Glutamatergic neuron (in vitro differentiated cells): ENCODE measurements around the gene CDC25A. TPM values are rescaled to one million over a fixed set of nuclear protein-coding genes. Genes with fewer than 3 reads are reported as not detected.

Experiments
- DNase-seq: peaks from one replicate; pipeline ENCODE4 v3.0.0; 2022
- H3K27ac Mint-ChIP-seq: one replicate; pipeline ENCODE4 v1.8.0; 2020; ENCODE audit warnings: mild to moderate bottlenecking, mixed read lengths, inconsistent platforms; ENCODE audit not compliant: unreplicated experiment
- H3K27me3 Mint-ChIP-seq: one replicate; pipeline ENCODE4 v1.8.0; 2020; ENCODE audit warnings: mild to moderate bottlenecking, moderate library complexity, mixed read lengths, inconsistent platforms; ENCODE audit not compliant: unreplicated experiment
- H3K36me3 Mint-ChIP-seq: one replicate; pipeline ENCODE4 v1.8.0; 2020; ENCODE audit warnings: mild to moderate bottlenecking, mixed read lengths, inconsistent platforms; ENCODE audit not compliant: unreplicated experiment
- H3K4me1 Mint-ChIP-seq: one replicate; pipeline ENCODE4 v1.8.0; 2020; ENCODE audit warnings: mild to moderate bottlenecking, low read depth, mixed read lengths, inconsistent platforms; ENCODE audit not compliant: unreplicated experiment
- H3K4me3 Mint-ChIP-seq: one replicate; pipeline ENCODE4 v1.8.0; 2020; ENCODE audit warnings: mild to moderate bottlenecking, mixed read lengths, inconsistent platforms; ENCODE audit not compliant: unreplicated experiment
- H3K9me3 Mint-ChIP-seq: one replicate; pipeline ENCODE4 v1.8.0; 2020; ENCODE audit warnings: mild to moderate bottlenecking, moderate library complexity, mixed read lengths, inconsistent platforms; ENCODE audit not compliant: unreplicated experiment
- total RNA-seq: library from RNA; stranded (reverse); fragmentation: NEBNext Ultra II Directional; extraction: Animal tissue kit (Norgen Biotek cat#: 25700); gene quantifications from one replicate; pipeline ENCODE4 v1.2.1, GENCODE V29; 2021; ENCODE audit not compliant: unreplicated experiment
- TF ChIP-seq, protein P1 (sequence below): fragments of 200-600 bp; sonication (generic); IDR thresholded peaks from one replicate; pipeline ENCODE4 v1.5.0; 2021; ENCODE audit not compliant: partially characterized antibody, unreplicated experiment

The CDC25A gene
- total RNA-seq, 1 donor from 2014 or later: 11.8 TPM

DNA sequence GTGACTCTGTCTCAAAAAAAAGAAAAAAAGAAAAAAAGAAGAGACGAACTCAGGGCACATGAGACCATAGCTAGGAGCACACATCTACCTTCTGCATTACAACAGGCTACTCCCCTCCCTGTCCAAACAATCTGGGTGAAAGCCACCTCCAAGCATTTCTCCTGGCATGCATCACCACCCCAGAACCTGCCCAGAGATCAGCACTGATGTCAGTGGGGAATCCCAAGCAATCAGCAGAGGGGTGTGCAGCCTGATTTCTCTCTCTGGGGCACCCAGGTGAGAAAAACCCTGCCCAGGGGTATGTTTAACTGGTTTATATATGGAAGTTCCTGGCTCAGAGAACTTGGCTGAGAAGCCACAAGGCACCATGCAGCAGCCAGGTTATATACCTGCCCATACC, 59.4 kb downstream of the CDC25A start:
- Mint-ChIP-seq H3K4me3 (no peak overlapping the region), H3K27me3 (peaks cover 2% of the 10 kb centered on the region), H3K36me3 (no peaks in the 10 kb centered on the region), H3K4me1 (no peaks in the 10 kb centered on the region), H3K9me3 (no peaks in the 10 kb centered on the region), H3K27ac (no peak overlapping the region)
- no peak for DNase-seq
- TF ChIP-seq, protein P1, sequence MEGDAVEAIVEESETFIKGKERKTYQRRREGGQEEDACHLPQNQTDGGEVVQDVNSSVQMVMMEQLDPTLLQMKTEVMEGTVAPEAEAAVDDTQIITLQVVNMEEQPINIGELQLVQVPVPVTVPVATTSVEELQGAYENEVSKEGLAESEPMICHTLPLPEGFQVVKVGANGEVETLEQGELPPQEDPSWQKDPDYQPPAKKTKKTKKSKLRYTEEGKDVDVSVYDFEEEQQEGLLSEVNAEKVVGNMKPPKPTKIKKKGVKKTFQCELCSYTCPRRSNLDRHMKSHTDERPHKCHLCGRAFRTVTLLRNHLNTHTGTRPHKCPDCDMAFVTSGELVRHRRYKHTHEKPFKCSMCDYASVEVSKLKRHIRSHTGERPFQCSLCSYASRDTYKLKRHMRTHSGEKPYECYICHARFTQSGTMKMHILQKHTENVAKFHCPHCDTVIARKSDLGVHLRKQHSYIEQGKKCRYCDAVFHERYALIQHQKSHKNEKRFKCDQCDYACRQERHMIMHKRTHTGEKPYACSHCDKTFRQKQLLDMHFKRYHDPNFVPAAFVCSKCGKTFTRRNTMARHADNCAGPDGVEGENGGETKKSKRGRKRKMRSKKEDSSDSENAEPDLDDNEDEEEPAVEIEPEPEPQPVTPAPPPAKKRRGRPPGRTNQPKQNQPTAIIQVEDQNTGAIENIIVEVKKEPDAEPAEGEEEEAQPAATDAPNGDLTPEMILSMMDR: no peak

DNA sequence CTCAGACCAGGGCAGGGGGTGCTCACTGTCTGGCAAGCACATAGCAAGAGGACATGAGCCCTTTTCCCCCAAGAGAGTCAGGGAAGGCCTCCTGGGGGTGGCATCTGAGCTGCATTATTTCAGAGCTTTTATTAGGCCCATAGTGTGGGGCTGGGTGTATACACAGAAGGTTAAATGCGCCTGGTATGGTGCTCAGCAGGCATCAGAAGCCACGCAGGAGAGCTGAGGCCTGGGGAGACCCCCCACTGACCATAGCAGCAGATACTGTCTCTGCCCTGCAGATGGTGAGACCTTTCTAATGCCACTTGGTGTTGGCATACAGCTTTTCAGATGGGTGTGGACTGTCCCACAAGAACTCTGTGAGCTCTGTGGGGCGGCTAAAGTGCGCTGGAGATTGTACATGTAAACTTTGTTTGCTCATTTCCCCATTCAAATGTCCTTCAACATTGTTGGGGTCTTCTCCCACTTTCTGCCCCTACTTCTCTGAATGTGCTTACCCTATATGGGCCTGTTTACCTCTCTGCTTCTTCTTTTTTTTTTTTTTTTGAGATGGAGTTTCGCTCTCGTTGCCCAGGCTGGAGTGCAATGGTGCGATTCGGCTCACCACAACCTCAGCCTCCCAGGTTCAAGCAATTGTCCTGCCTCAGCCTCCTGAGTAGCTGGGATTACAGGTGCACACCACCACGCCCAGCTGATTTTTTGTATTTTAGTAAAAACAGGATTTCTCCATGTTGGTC, 62.2 kb downstream of the CDC25A start:
- DNase-seq: no peak
- TF ChIP-seq, protein P1: no peak
- Mint-ChIP-seq H3K4me1 (peaks cover 3% of the 10 kb centered on the region), H3K9me3 (no peaks in the 10 kb centered on the region), H3K36me3 (no peaks in the 10 kb centered on the region), H3K27ac (no peak overlapping the region), H3K4me3 (no peak overlapping the region), H3K27me3 (peaks cover 3% of the 10 kb centered on the region)

DNA sequence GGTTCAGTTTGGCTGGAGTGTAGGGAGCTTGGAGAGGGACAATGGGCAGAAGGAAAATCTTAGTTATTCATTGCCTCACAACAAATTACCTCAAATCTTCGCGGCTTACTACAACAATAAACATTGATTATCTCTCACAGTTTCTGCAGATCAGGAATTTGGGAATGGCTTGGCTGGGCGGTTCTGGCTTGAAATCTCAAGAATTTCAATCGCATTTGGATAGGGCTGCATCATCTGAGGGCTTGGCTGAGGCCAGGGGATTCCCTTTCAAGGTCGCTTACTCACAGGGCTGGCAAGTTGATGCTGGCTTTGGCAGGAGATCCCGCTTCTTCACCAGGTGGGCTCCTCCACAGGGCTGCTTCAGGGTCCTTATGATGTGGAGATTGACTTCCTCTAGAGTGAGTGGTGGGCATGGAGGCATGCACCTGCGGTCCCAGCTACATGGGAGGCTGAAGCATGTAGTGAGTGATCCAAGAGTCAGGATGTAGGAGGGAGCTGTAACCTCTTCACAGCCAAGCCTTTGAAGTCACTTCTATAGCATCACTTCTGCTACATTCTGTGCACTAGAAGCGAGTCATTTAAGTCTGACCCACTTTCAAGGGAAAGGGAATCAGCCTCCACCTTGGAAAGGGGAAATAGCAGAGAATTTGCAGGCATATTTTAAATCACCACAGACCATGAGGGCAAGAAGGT, 63.1 kb downstream of the CDC25A start:
- peaks cover 1% of the 10 kb centered on the region for H3K27me3 Mint-ChIP-seq
- no peaks in the 10 kb centered on the region for H3K36me3 Mint-ChIP-seq
- H3K4me1 Mint-ChIP-seq: peaks cover 3% of the 10 kb centered on the region
- TF ChIP-seq, protein P1: no peak
- H3K9me3 Mint-ChIP-seq: no peaks in the 10 kb centered on the region
- DNase-seq: no peak
- no peak overlapping the region for H3K4me3 Mint-ChIP-seq
- H3K27ac Mint-ChIP-seq: no peak overlapping the region

DNA sequence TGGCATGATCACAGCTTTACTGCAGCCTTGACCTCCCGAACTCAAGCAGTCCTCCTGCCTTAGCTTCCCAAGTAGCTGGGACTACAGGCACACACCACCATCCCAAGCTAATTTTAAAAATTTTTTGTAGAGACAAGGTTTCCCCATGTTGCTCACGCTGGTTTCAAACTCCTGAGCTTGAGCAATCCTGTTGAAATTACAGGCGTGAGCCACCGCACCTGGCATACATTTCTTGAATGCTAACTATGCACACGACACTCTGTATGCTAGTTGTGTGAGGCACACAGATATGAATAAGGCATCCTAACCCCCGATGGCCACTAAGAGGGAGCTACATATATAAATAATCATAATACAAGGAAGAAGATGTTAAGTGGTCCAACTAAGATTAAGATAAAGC, 64.9 kb downstream of the CDC25A start:
- Mint-ChIP-seq H3K4me3 (no peak overlapping the region), H3K27me3 (peaks cover 1% of the 10 kb centered on the region), H3K36me3 (no peaks in the 10 kb centered on the region), H3K9me3 (no peaks in the 10 kb centered on the region), H3K27ac (no peak overlapping the region), H3K4me1 (peaks cover 3% of the 10 kb centered on the region)
- DNase-seq: no peak
- TF ChIP-seq, protein P1: no peak

DNA sequence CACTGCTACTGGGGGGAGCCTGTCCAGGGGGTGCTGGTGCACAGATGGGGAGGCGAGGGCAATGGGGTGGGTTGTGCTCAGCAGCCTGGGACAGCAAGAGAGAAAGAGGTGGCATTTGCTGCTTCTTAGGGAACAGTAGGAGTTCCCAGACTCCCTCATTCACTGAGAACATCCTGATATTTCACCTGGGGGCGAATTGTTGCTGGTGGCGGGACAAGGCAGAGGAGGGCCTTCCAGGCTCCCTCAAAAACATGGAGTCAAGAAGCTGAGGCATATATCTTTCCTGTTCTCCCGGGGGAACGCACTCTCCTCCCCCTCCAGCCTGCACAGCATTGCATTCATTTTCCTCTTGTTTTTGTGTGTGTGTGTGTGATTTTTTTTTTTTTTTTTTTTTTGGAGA, 65.7 kb downstream of the CDC25A start:
- no peak for DNase-seq
- Mint-ChIP-seq H3K9me3 (no peaks in the 10 kb centered on the region), H3K27ac (no peak overlapping the region), H3K4me1 (peaks cover 3% of the 10 kb centered on the region), H3K4me3 (no peak overlapping the region), H3K36me3 (no peaks in the 10 kb centered on the region), H3K27me3 (peaks cover 1% of the 10 kb centered on the region)
- TF ChIP-seq, protein P1: no peak
